Astrocyte of the spinal cord (primary cell): ENCODE data around the gene TSPAN4.

ENCODE experiments used
- DNase-seq: peaks from one replicate; pipeline ENCODE4 v3.0.0; 2011; ENCODE audit warnings: low read depth, low spot score
- H3K4me3 ChIP-seq: 2 replicates; pipeline ENCODE4 v1.5.1; 2011; ENCODE audit warnings: low read depth, mild to moderate bottlenecking, low read length, moderate library complexity
- CTCF ChIP-seq: IDR thresholded peaks from 2 replicates; pipeline ENCODE4 v1.5.1; 2012; ENCODE audit warnings: low read depth, mild to moderate bottlenecking, low read length, inconsistent platforms
- in situ Hi-C: cut with HindIII; loops from 2 replicates; pipeline ENCODE4 v1.10.0; 2017; ENCODE audit warnings: low sequenced_read_pairs

The TSPAN4 gene

GRCh38 chr11:843086-843734, 558 bp downstream of the TSPAN4 start:
- TF ChIP-seq CTCF, result no peak
- peak overlapping the region; percentile 85 for H3K4me3 ChIP-seq
- in situ Hi-C loops, result no loop called here
- DNase-seq, result no peak

DNA sequence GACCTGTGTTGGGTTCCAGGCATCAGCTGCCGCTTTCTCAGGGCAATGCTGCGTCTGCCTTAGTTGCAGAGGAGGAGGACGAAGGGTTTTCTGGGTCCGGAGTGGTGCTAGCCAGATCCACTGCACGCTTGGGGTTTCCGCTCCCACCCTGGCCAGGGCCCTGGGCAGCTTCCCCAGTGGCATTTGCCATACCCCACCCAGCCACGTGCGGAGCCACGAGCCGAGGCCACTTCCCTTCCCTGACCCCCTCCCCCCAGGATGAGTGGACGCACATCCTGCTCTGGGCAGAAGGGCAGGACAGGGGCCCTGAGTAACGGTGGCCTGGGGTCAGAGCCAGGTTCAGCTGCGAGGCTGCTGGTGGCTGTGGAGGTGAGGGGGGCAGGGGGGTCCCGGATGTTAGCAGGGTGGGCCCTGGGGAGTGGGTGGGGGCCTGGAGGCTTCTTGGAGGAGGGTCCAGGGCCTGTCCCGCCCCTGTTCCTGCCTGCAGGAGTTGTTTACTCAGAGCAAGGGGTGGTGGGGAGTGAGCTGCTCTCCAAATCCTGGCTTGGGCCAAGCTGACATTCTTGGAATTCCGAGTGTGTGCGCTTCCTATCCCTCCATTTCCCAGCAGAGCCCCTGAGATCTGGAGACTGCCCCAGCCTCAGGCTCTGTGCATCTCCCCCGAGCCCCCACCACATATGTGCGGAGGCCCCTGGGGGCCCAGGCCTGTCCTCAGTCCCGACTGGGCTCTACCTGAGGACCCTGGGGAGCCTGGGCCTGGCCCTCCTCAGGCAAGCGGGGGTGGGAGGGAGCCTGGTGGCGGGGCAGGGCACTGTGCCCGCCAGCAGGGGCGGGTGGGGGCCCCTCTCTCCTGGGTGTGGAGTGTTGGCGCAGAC, 1.4 kb downstream of the TSPAN4 start:
- H3K4me3 ChIP-seq, result peak overlapping the region; percentile 85
- DNase-seq, result peak; percentile 94
- in situ Hi-C loops, result no loop called here
- TF ChIP-seq CTCF, result no peak

GRCh38 chr11:844693-845644, 2.3 kb downstream of the TSPAN4 start:
- no peak for TF ChIP-seq CTCF
- peak overlapping the region; percentile 85 for H3K4me3 ChIP-seq
- peak; percentile 92 for DNase-seq

DNA sequence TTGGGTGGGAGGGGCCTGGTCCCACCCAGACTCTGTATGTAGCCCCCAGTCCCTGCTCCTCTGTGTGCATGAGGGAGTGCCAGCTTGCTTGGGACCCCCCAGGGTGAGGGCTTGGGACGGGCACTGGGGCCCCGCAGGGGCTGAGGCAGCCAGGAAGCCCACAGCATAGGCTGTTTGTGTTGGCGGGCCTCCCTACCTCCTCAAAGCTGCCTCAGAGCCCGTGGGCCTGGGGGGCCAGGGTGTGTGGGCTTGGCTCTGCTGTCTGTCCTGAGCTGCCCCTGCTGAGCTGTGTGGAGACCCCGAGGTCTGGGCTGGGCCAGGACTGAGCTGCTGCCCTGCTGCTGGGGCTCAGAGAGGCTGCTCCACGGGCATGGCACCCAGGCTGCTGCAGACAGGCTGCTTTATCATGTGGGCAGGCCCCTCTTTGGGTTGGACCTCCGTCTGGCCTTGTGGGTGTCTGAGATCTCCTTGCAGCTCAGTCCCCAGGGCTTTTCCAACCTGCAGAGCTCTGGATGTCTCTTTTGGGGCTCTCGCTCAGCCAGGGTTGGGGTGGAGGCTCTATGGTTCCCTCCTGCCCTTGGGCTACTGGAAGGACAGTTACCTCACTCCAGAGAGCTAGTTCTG, 3.3 kb downstream of the TSPAN4 start:
- in situ Hi-C loops, result no loop called here
- no peak overlapping the region for H3K4me3 ChIP-seq
- peak; percentile 65 for DNase-seq
- TF ChIP-seq CTCF, result no peak

More at GRCh38 chr11:844693-845644, 2.3 kb downstream of the TSPAN4 start:
- in situ Hi-C loops, result no loop called here

GRCh38 chr11:846496-847098, 3.9 kb downstream of the TSPAN4 start:
- no peak overlapping the region for H3K4me3 ChIP-seq
- no peak for TF ChIP-seq CTCF
- DNase-seq, result no peak
- in situ Hi-C loops, result no loop called here
